ENCODE measurements around the gene PLCB3. TPM values are rescaled to one million over a fixed set of nuclear protein-coding genes. Genes with fewer than 3 reads are reported as not detected.

The PLCB3 gene
- total and polyA plus RNA-seq, 2 of the 13 experiments (the other 11 are each of a cell fraction or from before 2014, with no cell fraction given) = 7.5 to 13.8 TPM

DNA sequence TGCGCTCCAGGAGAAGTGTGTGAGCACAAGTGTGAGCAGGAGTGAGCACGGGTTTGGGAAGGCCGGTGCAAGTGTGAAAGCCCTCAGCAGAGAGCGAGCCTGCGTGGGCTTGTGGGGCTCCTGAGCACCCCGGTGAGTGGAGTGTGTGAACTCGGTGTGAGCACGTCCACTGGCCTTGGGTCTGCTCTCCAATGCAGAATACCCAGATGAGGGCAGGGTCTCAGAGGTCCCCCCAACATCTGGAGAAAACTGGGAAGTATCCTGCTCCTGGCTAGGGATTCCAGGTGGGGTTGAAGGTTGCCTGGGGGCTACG is 55.2 kb downstream of the PLCB3 start (continued):
- TF ChIP-seq, protein P1, sequence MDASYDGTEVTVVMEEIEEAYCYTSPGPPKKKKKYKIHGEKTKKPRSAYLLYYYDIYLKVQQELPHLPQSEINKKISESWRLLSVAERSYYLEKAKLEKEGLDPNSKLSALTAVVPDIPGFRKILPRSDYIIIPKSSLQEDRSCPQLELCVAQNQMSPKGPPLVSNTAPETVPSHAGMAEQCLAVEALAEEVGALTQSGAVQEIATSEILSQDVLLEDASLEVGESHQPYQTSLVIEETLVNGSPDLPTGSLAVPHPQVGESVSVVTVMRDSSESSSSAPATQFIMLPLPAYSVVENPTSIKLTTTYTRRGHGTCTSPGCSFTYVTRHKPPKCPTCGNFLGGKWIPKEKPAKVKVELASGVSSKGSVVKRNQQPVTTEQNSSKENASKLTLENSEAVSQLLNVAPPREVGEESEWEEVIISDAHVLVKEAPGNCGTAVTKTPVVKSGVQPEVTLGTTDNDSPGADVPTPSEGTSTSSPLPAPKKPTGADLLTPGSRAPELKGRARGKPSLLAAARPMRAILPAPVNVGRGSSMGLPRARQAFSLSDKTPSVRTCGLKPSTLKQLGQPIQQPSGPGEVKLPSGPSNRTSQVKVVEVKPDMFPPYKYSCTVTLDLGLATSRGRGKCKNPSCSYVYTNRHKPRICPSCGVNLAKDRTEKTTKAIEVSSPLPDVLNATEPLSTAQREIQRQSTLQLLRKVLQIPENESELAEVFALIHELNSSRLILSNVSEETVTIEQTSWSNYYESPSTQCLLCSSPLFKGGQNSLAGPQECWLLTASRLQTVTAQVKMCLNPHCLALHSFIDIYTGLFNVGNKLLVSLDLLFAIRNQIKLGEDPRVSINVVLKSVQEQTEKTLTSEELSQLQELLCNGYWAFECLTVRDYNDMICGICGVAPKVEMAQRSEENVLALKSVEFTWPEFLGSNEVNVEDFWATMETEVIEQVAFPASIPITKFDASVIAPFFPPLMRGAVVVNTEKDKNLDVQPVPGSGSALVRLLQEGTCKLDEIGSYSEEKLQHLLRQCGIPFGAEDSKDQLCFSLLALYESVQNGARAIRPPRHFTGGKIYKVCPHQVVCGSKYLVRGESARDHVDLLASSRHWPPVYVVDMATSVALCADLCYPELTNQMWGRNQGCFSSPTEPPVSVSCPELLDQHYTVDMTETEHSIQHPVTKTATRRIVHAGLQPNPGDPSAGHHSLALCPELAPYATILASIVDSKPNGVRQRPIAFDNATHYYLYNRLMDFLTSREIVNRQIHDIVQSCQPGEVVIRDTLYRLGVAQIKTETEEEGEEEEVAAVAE (CRISPR knock-in tag; IDR thresholded peaks at IDR 0.05; ENCODE audit: borderline replicate concordance) = no peak
- TF ChIP-seq ZFP36 (IDR thresholded peaks at IDR 0.05; ENCODE audit: borderline replicate concordance, low read depth, low read length, partially characterized antibody) (no peak), NBN (conservative IDR thresholded peaks at IDR 0.05) (no peak), HMGA1 (CRISPR knock-in tag; conservative IDR thresholded peaks at IDR 0.05) (no peak), KDM1A (CRISPR knock-in tag; IDR thresholded peaks at IDR 0.05) (no peak), POLR2A (IDR thresholded peaks at IDR 0.05; ENCODE audit: insufficient read depth in 1 of 2, low read depth in 2 of 2, low read length in 2 of 2) (peak in 1 of 2 experiments; percentile 9; a peak in 1 of 4 replicates), TAF1 (CRISPR knock-in tag; IDR thresholded peaks at IDR 0.05) (0 out of 2 replicates have a peak, but pooled peaks have one; percentile 18), AHR (CRISPR knock-in tag; IDR thresholded peaks at IDR 0.05) (0 out of 2 replicates have a peak, but pooled peaks have one; percentile 6), ZNF839 (CRISPR knock-in tag; IDR thresholded peaks at IDR 0.05; ENCODE audit: borderline replicate concordance) (0 out of 2 replicates have a peak, but pooled peaks have one; percentile 33), DMAP1 (CRISPR knock-in tag; IDR thresholded peaks at IDR 0.05) (0 out of 2 replicates have a peak, but pooled peaks have one; percentile 10), ARNT2 (CRISPR knock-in tag; IDR thresholded peaks at IDR 0.05; ENCODE audit: low read depth) (0 out of 2 replicates have a peak, but pooled peaks have one; percentile 1), ZNF552 (CRISPR knock-in tag; IDR thresholded peaks at IDR 0.05; ENCODE audit: borderline replicate concordance) (no peak), ZNF143 (CRISPR knock-in tag; IDR thresholded peaks at IDR 0.05) (no peak), AGO1 (IDR thresholded peaks at IDR 0.05; ENCODE audit: low read depth, low read length, poor library complexity, severe bottlenecking) (peak; percentile 6), ZNF572 (CRISPR knock-in tag; IDR thresholded peaks at IDR 0.05) (0 out of 2 replicates have a peak, but pooled peaks have one; percentile 19), YY1 (IDR thresholded peaks at IDR 0.05; ENCODE audit: insufficient read depth, insufficient replicate concordance, low read depth, low read length) (no peak), ZNF138 (CRISPR knock-in tag; IDR thresholded peaks at IDR 0.05; ENCODE audit: low read depth) (no peak), ZNF33B (CRISPR knock-in tag; IDR thresholded peaks at IDR 0.05) (no peak), ZNF333 (CRISPR knock-in tag; IDR thresholded peaks at IDR 0.05; ENCODE audit: borderline replicate concordance) (no peak), ZNF737 (CRISPR knock-in tag; IDR thresholded peaks at IDR 0.05; ENCODE audit: borderline replicate concordance) (0 out of 2 replicates have a peak, but pooled peaks have one; percentile 47)
- TF ChIP-seq, protein P2, sequence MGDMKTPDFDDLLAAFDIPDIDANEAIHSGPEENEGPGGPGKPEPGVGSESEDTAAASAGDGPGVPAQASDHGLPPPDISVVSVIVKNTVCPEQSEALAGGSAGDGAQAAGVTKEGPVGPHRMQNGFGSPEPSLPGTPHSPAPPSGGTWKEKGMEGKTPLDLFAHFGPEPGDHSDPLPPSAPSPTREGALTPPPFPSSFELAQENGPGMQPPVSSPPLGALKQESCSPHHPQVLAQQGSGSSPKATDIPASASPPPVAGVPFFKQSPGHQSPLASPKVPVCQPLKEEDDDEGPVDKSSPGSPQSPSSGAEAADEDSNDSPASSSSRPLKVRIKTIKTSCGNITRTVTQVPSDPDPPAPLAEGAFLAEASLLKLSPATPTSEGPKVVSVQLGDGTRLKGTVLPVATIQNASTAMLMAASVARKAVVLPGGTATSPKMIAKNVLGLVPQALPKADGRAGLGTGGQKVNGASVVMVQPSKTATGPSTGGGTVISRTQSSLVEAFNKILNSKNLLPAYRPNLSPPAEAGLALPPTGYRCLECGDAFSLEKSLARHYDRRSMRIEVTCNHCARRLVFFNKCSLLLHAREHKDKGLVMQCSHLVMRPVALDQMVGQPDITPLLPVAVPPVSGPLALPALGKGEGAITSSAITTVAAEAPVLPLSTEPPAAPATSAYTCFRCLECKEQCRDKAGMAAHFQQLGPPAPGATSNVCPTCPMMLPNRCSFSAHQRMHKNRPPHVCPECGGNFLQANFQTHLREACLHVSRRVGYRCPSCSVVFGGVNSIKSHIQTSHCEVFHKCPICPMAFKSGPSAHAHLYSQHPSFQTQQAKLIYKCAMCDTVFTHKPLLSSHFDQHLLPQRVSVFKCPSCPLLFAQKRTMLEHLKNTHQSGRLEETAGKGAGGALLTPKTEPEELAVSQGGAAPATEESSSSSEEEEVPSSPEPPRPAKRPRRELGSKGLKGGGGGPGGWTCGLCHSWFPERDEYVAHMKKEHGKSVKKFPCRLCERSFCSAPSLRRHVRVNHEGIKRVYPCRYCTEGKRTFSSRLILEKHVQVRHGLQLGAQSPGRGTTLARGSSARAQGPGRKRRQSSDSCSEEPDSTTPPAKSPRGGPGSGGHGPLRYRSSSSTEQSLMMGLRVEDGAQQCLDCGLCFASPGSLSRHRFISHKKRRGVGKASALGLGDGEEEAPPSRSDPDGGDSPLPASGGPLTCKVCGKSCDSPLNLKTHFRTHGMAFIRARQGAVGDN (CRISPR knock-in tag; IDR thresholded peaks at IDR 0.05) = peak; percentile 47; the same call in 1 of the 2 replicates
